IMR-90 (cell line): Measurements from ENCODE around the gene TPM4. TPM values are rescaled to one million over a fixed set of nuclear protein-coding genes. Genes with fewer than 3 reads are reported as not detected.

Experiments used
- ATAC-seq: fragments of 200-7000 bp; cut with Tn5 transposase; 2 replicates; pipeline ENCODE4 v1.9.1; 2020; ENCODE audit warnings: low read depth, mild to moderate bottlenecking, moderate library complexity
- BruUV-seq: library from RNA; stranded (reverse); fragments of 400-500 nt; replicated peaks from 2 replicates; lab custom pipeline; 2021; lab: Mats Ljungman, UMichigan
- CTCF ChIA-PET: fragments of 300-600 bp; formaldehyde crosslinking; extraction: SDS; loops from one replicate; lab custom pipeline; 2021; ENCODE audit warnings: antibody characterized with exemption; lab: Yijun Ruan, JAX
- POLR2A ChIA-PET: fragments of 300-600 bp; sonication (Branson Sonifier 250); formaldehyde crosslinking; loops from one replicate; lab custom pipeline; 2022; ENCODE audit warnings: antibody characterized with exemption; ENCODE audit not compliant: unreplicated experiment; lab: Charles Lee
- DNase-seq: peaks from one replicate; pipeline ENCODE4 v3.0.0; 2013
- H2AFZ ChIP-seq: replicated peaks from 2 replicates; pipeline ENCODE3; 2013; ENCODE audit warnings: low read length, mild to moderate bottlenecking; ENCODE audit not compliant: poor library complexity
- H2AK5ac ChIP-seq: 2 replicates; pipeline ENCODE4 v1.6.1; 2013; ENCODE audit warnings: low read depth, low read length, inconsistent platforms
- H2AK9ac ChIP-seq: replicated peaks from 2 replicates; pipeline ENCODE3; 2013; ENCODE audit warnings: mild to moderate bottlenecking, low read depth, low read length, moderate library complexity; ENCODE audit not compliant: poor library complexity
- H2BK120ac ChIP-seq: 2 replicates; pipeline ENCODE4 v1.6.1; 2013; ENCODE audit warnings: low read depth, low read length, inconsistent platforms
- H2BK15ac ChIP-seq: 3 replicates; pipeline ENCODE4 v1.6.1; 2013; ENCODE audit warnings: low read depth, low read length, inconsistent platforms
- H2BK20ac ChIP-seq: 2 replicates; pipeline ENCODE4 v1.6.1; 2013; ENCODE audit warnings: low read depth, mild to moderate bottlenecking, inconsistent platforms, low read length, moderate library complexity
- H2BK5ac ChIP-seq: 2 replicates; pipeline ENCODE4 v1.6.1; 2013; ENCODE audit warnings: mild to moderate bottlenecking, low read depth, low read length, inconsistent platforms; ENCODE audit not compliant: poor library complexity, severe bottlenecking
- H3K14ac ChIP-seq: replicated peaks from 2 replicates; pipeline ENCODE4 v1.6.1; 2013; ENCODE audit warnings: low read depth, low read length, inconsistent platforms
- H3K18ac ChIP-seq: 2 replicates; pipeline ENCODE4 v1.6.1; 2013; ENCODE audit warnings: low read depth, low read length, control low read depth
- H3K23ac ChIP-seq: 2 replicates; pipeline ENCODE4 v1.6.1; 2013; ENCODE audit warnings: low read depth, low read length, inconsistent platforms
- H3K27ac ChIP-seq: 2 replicates; pipeline ENCODE4 v1.5.1; 2013; ENCODE audit warnings: mild to moderate bottlenecking, control low read depth, low read length; ENCODE audit not compliant: insufficient read depth
- H3K27me3 ChIP-seq: 2 replicates; pipeline ENCODE4 v1.6.1; 2013; ENCODE audit warnings: low read length; ENCODE audit not compliant: control insufficient read depth, insufficient read depth
- H3K36me3 ChIP-seq: 2 replicates; pipeline ENCODE4 v1.6.1; 2013; ENCODE audit warnings: low read length, mixed read lengths; ENCODE audit not compliant: control insufficient read depth, insufficient read depth
- H3K4ac ChIP-seq: 2 replicates; pipeline ENCODE4 v1.6.1; 2013; ENCODE audit warnings: low read depth, low read length, inconsistent platforms
- H3K4me1 ChIP-seq: 2 replicates; pipeline ENCODE4 v1.6.1; 2013; ENCODE audit warnings: low read length, mixed read lengths; ENCODE audit not compliant: control insufficient read depth, insufficient read depth
- H3K4me2 ChIP-seq: 2 replicates; pipeline ENCODE4 v1.6.1; 2013; ENCODE audit warnings: low read depth, mild to moderate bottlenecking, control low read depth, low read length, moderate library complexity
- H3K4me3 ChIP-seq: 2 replicates; pipeline ENCODE4 v1.5.1; 2013; ENCODE audit warnings: low read depth, mild to moderate bottlenecking, control low read depth, low read length, moderate library complexity; ENCODE audit not compliant: insufficient read depth
- H3K56ac ChIP-seq: 2 replicates; pipeline ENCODE4 v1.6.1; 2013; ENCODE audit warnings: low read length, inconsistent platforms; ENCODE audit not compliant: insufficient read depth; ENCODE audit errors: extremely low read depth
- H3K79me1 ChIP-seq, 2 experiments: 2 replicates each; pipeline ENCODE4 v1.6.1; 2013; ENCODE audit warnings: low read length in 2 of 2, inconsistent platforms in 1 of 2, low read depth in 1 of 2
- H3K9ac ChIP-seq: 2 replicates; pipeline ENCODE4 v1.6.1; 2013; ENCODE audit warnings: low read depth, low read length, control low read depth
- H3K9me1 ChIP-seq: 2 replicates; pipeline ENCODE4 v1.6.1; 2013; ENCODE audit warnings: low read length, inconsistent platforms; ENCODE audit not compliant: insufficient read depth
- H3K9me3 ChIP-seq: 2 replicates; pipeline ENCODE4 v1.6.1; 2013; ENCODE audit warnings: low read length; ENCODE audit not compliant: control insufficient read depth, insufficient read depth
- H4K20me1 ChIP-seq: 2 replicates; pipeline ENCODE4 v1.6.1; 2013; ENCODE audit warnings: low read length, inconsistent platforms; ENCODE audit not compliant: insufficient read depth
- H4K5ac ChIP-seq: 2 replicates; pipeline ENCODE4 v1.6.1; 2013; ENCODE audit warnings: mild to moderate bottlenecking, low read depth, low read length, control low read depth
- H4K8ac ChIP-seq, 2 experiments: 2 replicates each; pipeline ENCODE4 v1.6.1; 2013; ENCODE audit warnings: low read depth in 2 of 2, low read length in 2 of 2, control low read depth in 1 of 2, inconsistent platforms in 1 of 2
- H4K91ac ChIP-seq: 2 replicates; pipeline ENCODE4 v1.6.1; 2013; ENCODE audit warnings: low read depth, low read length, inconsistent platforms; ENCODE audit not compliant: insufficient read depth
- BHLHE40 ChIP-seq: fragments of 150-350 bp; IDR thresholded peaks from 2 replicates; pipeline ENCODE4 v1.6.1; 2016; ENCODE audit warnings: mild to moderate bottlenecking, low read depth, low read length
- CEBPB ChIP-seq: IDR thresholded peaks from 2 replicates; pipeline ENCODE4 v1.6.1; 2012; ENCODE audit warnings: low read depth, low read length, improper control_type of control experiment
- CHD1 ChIP-seq: IDR thresholded peaks from 2 replicates; pipeline ENCODE4 v1.6.1; 2012; ENCODE audit warnings: low read depth, low read length, improper control_type of control experiment
- CTCF ChIP-seq: conservative IDR thresholded peaks from 2 replicates; pipeline ENCODE4 v1.5.1; 2012; ENCODE audit warnings: mild to moderate bottlenecking, low read depth, low read length, improper control_type of control experiment
- ELK1 ChIP-seq: fragments of 150-350 bp; IDR thresholded peaks from 2 replicates; pipeline ENCODE4 v1.6.1; 2016; ENCODE audit warnings: low read depth, mild to moderate bottlenecking, low read length, moderate library complexity, borderline replicate concordance
- FOS ChIP-seq: fragments of 150-350 bp; IDR thresholded peaks from 2 replicates; pipeline ENCODE4 v1.6.1; 2016; ENCODE audit warnings: low read depth, low read length
- MAFK ChIP-seq: IDR thresholded peaks from 2 replicates; pipeline ENCODE4 v1.6.1; 2012; ENCODE audit warnings: low read depth, low read length, improper control_type of control experiment
- MAZ ChIP-seq: IDR thresholded peaks from 2 replicates; pipeline ENCODE4 v1.6.1; 2012; ENCODE audit warnings: low read depth, mild to moderate bottlenecking, low read length, improper control_type of control experiment, moderate library complexity, borderline replicate concordance
- MXI1 ChIP-seq: IDR thresholded peaks from 2 replicates; pipeline ENCODE4 v1.6.1; 2012; ENCODE audit warnings: low read depth, mild to moderate bottlenecking, low read length, moderate library complexity, borderline replicate concordance
- NFE2L2 ChIP-seq: fragments of 150-350 bp; IDR thresholded peaks from 2 replicates; pipeline ENCODE4 v1.6.1; 2016; ENCODE audit warnings: low read depth, mild to moderate bottlenecking, low read length
- POLR2A ChIP-seq: IDR thresholded peaks from 2 replicates; pipeline ENCODE4 v1.6.1; 2012; ENCODE audit warnings: mild to moderate bottlenecking, low read depth, low read length
- RAD21 ChIP-seq: IDR thresholded peaks from 2 replicates; pipeline ENCODE4 v1.6.1; 2012; ENCODE audit warnings: low read length, improper control_type of control experiment
- RCOR1 ChIP-seq: IDR thresholded peaks from 2 replicates; pipeline ENCODE4 v1.6.1; 2012; ENCODE audit warnings: mild to moderate bottlenecking, low read length, improper control_type of control experiment; ENCODE audit not compliant: insufficient replicate concordance
- RFX5 ChIP-seq: IDR thresholded peaks from 2 replicates; pipeline ENCODE4 v1.8.0; 2012; ENCODE audit warnings: low read depth, mild to moderate bottlenecking, low read length, moderate library complexity
- SMC3 ChIP-seq: fragments of 150-350 bp; IDR thresholded peaks from 2 replicates; pipeline ENCODE4 v1.6.1; 2016; ENCODE audit warnings: low read depth, mild to moderate bottlenecking, antibody characterized with exemption, low read length, moderate library complexity
- USF2 ChIP-seq: fragments of 150-350 bp; IDR thresholded peaks from 2 replicates; pipeline ENCODE4 v1.6.1; 2017; ENCODE audit warnings: mild to moderate bottlenecking, antibody characterized with exemption, low read length, low read depth
- WGBS, 2 experiments: methylation state at CpG; one replicate each; pipeline versions ENCODE4 v1.1.5 to v1.1.7; 2013; ENCODE audit warnings: missing lambda C conversion rate in 2 of 2; ENCODE audit not compliant: insufficient read length in 1 of 2; ENCODE audit errors: extremely low coverage in 2 of 2; 5-methylcytosine and 5-hydroxymethylcytosine counted together
- dilution Hi-C: fragments of 300-500 bp; cut with HindIII; formaldehyde crosslinking; loops from one replicate; pipeline ENCODE4 v1.14.3; 2018; ENCODE audit warnings: low sequenced_read_pairs; ENCODE audit not compliant: unreplicated experiment
- in situ Hi-C: fragments of 300-500 bp; cut with MboI; formaldehyde crosslinking; loops from 3 replicates; pipeline ENCODE4 v1.14.3; 2019; ENCODE audit warnings: low sequenced_read_pairs, inconsistent platforms, mixed read lengths
- intact Hi-C: fragments of 100-400 bp; cut with micrococcal nuclease; formaldehyde crosslinking; loops from 2 replicates; pipeline ENCODE4 v1.10.0; 2022
- polyA plus RNA-seq, 3 experiments: library from polyadenylated mRNA; depleted of rRNA; stranded (reverse); fragments of >200 nt; gene quantifications; 2 replicates each; pipeline ENCODE4 v1.2.3, GENCODE V29; 2012; ENCODE audit warnings: low replicate concordance in 1 of 3
- total RNA-seq: library from RNA; depleted of rRNA; stranded (reverse); fragments of >200 nt; gene quantifications from 2 replicates; pipeline ENCODE4 v1.2.3, GENCODE V29; 2012

The TPM4 gene
- total and polyA plus RNA-seq, 2 of the 4 experiments (the other 2 are of a cell fraction), result 1,075 to 1,160 TPM

GRCh38 chr19:16118489-16119033 lies 42.3 kb downstream of the TPM4 start:
- Histone ChIP-seq H4K5ac (no peak overlapping the region), H3K36me3 (peaks cover 48% of the 10 kb centered on the region), H2AK9ac (no peak overlapping the region), H3K9me1 (peaks cover 8% of the 10 kb centered on the region; the same call in 1 of the 2 replicates), H3K4me1 (no peaks in the 10 kb centered on the region; the same call in 1 of the 2 replicates), H3K9me3 (no peaks in the 10 kb centered on the region), H3K9ac (no peak overlapping the region), H2BK120ac (no peak overlapping the region), H3K14ac (no peak overlapping the region), H3K23ac (no peak overlapping the region), H3K4ac (no peak overlapping the region), H4K91ac (no peak overlapping the region), H3K79me1 (peaks cover 9 to 58% of the 10 kb centered on the region in 2 experiments), H2BK15ac (no peak overlapping the region), H3K27ac (no peak overlapping the region), H4K20me1 (peaks cover 22% of the 10 kb centered on the region; the same call in 1 of the 2 replicates), H3K18ac (no peak overlapping the region), H4K8ac (no peak overlapping the region), H2BK20ac (no peak overlapping the region), H2BK5ac (no peak overlapping the region), H3K4me2 (no peak overlapping the region), H3K4me3 (no peak overlapping the region), H2AFZ (no peak overlapping the region), H3K27me3 (no peaks in the 10 kb centered on the region), H3K56ac (no peak overlapping the region), H2AK5ac (no peak overlapping the region)
- no TSS peak for BruUV-seq
- POLR2A ChIA-PET, result no interaction called here
- ATAC-seq, result no peak
- no peak for TF ChIP-seq CHD1
- TF ChIP-seq CTCF, result no peak
- no peak for TF ChIP-seq MAFK
- TF ChIP-seq BHLHE40, result no peak
- TF ChIP-seq SMC3, result no peak
- no peak for TF ChIP-seq POLR2A
- no peak for TF ChIP-seq USF2
- no peak for TF ChIP-seq MXI1
- no peak for TF ChIP-seq RFX5
- no peak for TF ChIP-seq RAD21
- no peak for TF ChIP-seq RCOR1
- TF ChIP-seq CEBPB, result no peak
- TF ChIP-seq FOS, result no peak
- no peak for TF ChIP-seq NFE2L2
- no peak for TF ChIP-seq ELK1
- TF ChIP-seq MAZ, result no peak
- intact Hi-C loops, result no loop called here
- WGBS, 2 experiments, result 100% methylated on average over 2 of the region's 12 CpGs; no CpG with 5 or more reads in 1 of the 2 experiments
- DNase-seq, result no peak
- dilution Hi-C loops, result no loop called here
- in situ Hi-C loops, result no loop called here
- CTCF ChIA-PET, result interaction anchor here (0.6 kb wide), 1 partner anchor 25 kb away, joined by 3 read pairs; the partner anchor contains the start of gene HSH2D
